Activated naive CD4-positive, alpha-beta T cell treated with anti-CD3 and anti-CD28 coated beads, Interleukin-2, amount 50 U/mL, for 16 hours (primary cell): ENCODE measurements around the gene APBA2.
"Not testable (repeated sequence)": the region's sequence is repeated elsewhere in the genome, so short reads cannot be mapped to it uniquely, and the experiment has no call there.

Experiments
- DNase-seq: peaks from one replicate; pipeline ENCODE4 v3.0.0-alpha.2; 2020

The APBA2 gene

DNA sequence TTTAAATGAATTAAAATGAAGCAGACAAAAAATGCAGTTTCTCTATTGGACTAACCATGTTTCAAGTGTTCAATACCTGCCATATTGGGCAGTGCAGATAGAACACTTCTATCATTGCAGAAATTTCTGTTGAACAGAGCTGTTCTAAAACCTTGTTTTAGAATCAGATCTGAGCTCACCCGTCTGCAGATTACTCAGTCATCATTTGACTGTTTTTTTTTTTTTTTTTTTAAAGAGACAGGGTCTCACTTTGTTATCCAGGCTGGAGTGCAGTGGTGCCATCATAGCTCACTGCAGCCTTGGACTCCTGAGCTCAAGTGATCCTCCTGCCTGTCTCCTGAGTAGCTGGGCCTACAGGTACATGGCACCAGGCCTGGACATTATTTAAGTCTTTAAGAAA lies 128.7 kb downstream of the APBA2 start:
- no peak for DNase-seq

GRCh38 chr15:29016518-29016917 lies 130.7 kb downstream of the APBA2 start:
- no peak for DNase-seq

- DNase-seq: no peak
Measured at GRCh38 chr15:29018120-29018805, 132.5 kb downstream of the APBA2 start.

DNA sequence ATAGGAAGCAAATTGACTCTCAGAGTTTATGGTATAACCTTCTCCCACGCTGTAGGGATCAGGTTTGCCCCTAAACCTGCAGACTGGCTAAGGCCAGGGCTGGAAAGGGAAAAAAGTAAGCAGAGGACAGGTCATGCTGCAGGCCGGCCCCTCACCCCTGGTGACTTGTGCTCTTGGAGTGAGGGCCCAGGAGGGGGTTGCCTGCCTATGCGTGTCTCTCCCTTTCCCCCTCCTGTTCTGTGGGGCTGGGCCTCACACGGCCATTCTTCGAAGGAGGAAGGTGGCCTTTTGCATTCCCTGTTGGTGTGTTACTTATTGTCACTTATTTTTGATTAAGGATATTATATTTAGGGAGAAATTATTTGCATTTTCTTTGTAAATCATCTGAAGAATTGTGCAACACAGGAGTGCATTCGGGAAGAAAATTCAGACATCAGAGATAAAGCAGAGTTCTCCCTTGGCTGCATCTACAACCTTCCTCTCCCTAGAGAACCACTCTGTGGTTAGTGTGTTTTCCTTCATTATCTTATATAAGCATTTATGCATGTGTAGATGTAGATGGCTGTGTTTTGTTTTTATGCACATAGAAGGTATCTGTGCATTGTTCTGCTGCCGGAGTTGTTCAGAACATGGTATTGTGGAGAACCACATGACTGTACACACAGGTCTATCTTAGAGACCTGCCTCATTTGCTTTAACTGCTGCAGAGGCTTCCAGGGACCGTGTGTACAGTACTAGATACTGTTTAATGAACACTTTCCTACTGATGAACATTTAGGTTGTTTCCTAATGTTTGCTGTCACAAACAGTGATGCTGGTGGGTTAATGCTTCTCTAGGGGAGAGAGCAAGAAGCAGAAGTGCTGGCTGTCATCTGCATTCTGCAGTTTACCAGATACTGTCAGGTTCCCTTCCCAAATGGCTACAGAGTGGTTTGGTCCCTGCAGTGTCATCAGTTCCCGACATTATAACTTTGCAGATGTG lies 133.5 kb downstream of the APBA2 start:
- DNase-seq: no peak

GRCh38 chr15:29021857-29022256 lies 136.1 kb downstream of the APBA2 start:
- DNase-seq: no peak

GRCh38 chr15:29024662-29025061 lies 138.9 kb downstream of the APBA2 start:
- no peak for DNase-seq

GRCh38 chr15:29025411-29025810 lies 139.6 kb downstream of the APBA2 start:
- not testable (repeated sequence) for DNase-seq

DNA sequence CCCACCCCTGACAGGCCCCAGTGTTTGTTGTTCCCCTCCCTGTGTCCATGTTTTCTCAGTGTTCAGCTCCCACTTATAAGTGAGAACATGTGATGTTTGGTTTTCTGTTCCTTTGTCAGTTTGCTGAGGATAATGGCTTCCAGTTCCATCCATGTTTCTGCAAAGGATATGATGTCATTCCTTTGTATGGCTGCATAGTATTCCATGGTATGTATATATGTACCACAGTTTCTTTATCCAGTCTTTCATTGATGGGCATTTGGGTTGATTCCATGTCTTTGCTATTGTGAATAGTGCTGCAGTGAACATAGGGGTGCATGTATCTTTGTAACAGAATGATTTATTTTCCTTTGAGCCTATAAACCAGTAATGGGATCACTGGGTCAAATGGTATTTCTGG lies 142.4 kb downstream of the APBA2 start:
- DNase-seq: not testable (repeated sequence)

GRCh38 chr15:29029651-29030195 lies 143.9 kb downstream of the APBA2 start:
- no peak for DNase-seq

DNA sequence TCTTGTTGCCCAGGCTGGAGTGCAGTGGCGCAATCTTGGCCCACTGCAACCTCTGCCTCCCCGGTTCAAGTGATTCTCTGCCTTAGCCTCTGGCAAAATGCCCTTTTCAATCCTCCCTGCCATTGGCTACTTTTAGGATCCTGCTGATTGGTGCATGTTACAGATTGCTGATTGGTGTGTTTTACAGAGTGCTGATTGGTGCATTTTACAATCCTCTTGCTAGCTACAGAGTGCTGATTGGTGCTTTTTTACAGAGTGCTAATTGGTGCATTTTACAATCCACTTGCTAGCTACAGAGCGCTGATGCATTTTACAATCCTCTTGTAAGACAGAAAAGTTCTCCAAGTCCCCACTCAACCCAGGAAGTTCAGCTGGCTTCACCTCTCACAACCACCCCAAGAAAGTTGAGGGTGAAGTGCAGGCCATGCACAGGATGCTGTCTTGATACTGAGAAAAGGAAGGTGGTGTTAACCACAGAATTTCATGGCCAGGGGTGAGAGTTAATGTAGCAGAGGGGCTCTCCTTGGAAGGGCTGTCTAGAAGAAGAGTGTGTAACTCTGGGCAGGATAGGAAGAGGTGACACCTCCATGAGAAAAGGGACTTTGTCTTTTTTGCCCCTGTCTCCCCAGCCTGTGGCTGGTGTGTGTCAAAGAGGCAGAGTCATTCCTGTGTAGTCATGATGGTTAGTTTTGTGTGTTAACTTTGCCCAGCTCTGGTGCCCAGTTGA lies 145.9 kb downstream of the APBA2 start:
- no peak for DNase-seq

GRCh38 chr15:29032229-29032625 lies 146.5 kb downstream of the APBA2 start:
- no peak for DNase-seq

DNA sequence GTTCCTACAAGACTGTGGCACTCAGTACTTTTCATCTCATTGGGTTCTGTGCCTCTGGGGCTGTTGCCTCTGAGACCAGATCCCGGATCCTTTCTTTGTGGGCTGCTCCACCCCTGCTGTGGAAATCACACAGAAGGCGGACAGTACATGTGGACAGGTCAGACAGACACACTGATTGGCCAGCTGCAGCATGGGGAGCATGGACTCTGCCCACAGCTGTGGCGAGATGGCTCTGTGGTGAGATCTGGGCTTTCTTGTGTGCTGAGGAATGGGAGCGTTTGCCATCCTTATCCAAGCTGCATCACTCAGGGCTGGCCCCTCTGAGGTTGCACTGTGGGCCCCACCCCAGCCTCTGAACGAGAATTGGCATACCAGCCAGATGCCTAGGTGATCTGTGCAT lies 147.0 kb downstream of the APBA2 start:
- no peak for DNase-seq

- no peak for DNase-seq
Measured at GRCh38 chr15:29034151-29034550, 148.4 kb downstream of the APBA2 start.

DNA sequence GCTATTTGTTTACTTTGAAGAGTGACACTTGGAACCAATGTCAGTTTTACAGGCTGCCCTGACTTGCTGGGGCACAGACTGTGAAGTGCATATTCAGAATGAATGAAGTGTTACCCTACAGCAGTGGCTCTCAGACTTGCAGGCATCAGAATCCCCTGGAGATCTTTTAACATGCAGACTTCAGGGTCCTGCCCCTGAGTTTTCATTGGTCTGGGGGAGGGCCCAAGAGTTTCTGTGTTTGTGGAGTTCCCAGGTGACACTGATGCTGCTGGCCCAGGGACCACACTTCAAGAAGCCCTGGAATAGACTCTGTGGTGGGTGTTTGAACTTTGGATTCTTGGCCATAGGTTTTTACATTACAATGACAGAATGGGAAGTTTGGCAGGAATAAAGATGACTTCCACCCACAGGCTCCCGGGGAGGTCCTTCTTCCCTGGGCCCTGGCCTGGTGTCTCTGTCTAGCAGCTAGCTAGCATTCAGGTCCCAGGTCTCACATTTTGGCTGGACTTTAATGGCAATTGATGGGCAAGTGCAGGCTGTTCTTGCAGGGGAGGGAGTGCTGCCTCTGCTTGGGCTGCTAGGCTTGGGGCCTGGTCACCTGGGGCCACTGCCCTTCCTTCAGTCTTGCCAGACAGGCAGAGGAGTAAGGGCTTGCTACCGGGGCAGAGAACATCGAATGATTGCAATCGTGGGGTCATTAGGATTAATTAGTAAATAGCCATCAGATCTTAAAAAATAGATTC lies 149.0 kb downstream of the APBA2 start:
- DNase-seq: no peak

DNA sequence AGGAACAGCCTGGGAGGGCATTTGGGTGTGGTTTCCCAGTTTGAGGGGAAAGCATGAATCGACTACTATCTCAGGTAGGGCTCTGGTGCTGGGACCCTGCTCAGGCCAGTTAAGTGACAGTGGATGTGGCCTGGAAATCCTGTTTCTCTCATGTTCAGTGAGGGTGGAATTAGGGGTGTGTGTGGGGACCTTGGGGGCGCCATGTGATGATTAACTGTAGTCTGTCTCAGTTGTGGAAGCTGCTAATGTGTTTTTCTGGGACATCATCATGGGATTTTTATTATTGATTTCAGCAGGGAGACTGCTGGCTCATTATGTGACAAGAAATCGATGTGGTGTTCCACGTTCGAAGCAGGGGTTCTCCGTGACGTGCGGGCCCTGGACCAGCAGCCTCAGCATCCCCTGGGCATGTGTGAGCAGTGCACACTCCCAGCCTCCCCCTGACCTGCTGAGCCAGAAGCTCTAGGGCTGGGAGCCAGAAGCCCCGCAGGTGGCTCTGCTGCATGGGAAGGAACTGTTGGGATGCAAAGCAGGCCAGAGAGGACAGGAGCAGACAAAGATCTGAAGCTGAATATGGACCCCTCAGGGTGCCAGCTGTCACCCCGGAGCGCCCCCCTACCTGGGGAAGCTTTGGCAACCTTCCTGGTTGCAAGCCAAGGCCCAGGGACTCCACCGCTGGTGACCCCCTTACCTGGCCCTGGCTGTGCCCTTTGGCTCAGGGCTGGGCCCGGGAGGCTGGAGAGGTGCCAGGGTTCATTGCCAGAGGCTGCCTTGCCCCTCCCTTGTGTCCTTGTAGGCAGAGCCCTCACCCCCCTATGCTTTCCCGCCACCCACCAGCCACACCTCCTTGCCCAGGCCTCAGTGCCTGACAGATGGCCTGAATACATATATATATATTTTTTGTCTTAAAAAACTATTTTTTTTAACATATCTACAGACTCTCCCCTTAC lies 149.8 kb downstream of the APBA2 start:
- DNase-seq: no peak

GRCh38 chr15:29037997-29038705 lies 152.4 kb downstream of the APBA2 start:
- DNase-seq: no peak

DNA sequence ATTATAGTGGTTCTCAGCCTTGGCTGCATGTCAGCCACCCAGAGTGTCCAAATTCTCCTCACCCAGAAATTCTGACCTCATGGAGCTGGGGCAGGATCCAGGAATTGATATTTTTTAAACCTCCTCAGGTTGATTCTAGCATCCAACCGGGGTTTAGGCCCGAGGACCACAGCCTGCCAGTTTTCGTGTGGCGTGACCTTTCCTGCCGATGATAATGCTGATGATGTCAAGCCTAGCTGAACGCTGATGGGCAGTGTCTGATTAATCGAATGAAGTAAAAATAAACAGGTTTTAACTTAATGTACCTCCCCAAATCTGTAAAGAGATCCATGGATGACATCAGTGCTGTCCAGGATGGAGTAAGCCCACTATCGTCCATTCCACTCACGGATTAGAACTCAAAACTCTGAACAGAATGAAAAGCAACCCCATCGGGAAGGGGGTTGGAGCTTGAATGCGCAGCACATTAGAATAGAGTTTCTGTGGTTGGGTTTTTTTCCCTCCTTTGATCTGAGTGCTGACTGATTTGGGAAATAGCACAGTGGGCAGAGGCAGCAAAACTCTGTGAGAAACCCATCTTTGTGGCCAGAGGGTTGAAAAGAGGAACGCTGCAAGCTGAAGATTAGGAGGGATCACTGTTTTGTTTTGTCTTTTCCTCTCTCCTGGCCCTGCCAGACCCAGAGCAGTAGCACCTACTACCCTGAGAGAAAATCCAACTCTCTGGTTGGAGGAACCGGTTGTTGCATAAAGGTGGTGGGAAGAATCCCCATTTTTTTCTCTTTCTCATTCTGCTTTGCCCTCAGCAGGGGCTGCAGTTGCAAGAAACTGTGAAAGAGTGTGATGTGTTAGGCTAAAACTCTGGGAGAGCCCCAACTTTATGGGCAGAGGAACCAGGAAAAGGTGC lies 153.9 kb downstream of the APBA2 start:
- no peak for DNase-seq

GRCh38 chr15:29040370-29040751 lies 154.6 kb downstream of the APBA2 start:
- no peak for DNase-seq

DNA sequence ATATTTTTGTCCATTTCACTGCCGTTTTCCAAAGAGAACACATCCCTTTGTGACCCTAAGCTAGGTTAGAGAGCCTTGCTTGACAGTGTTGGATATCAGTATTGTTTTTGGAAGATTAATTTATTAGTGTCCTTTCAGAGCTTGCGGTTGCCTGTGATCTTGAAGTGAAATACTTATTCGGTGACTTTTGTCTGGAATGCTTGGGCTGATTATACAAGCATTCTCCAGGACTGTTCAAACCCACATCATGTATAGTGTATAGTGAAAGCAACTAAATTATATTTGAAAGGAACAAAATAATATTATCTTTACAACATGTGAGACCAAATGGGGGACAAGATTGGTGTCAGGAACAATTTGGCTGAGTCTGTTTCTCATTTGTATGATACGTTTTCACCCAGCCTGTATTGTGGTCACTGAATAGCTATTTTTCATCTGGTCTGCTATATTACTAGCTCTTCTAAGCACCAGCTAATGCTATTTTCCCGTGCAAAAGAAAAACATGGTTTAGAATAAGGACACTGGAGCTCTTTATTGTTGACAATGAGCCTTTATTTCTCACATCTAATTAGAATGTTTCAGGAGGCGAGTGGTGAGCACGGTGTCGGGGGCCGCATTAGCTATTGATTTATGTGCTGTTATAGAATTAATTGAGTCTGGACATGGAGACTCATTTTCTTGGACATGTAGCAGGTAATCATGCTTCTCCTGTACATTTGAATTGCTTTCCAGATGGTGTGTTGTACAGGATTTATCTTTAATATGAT lies 158.1 kb downstream of the APBA2 start:
- DNase-seq: no peak
